ENCODE data around the gene DISP3.

The DISP3 gene

GRCh38 chr1:11573116-11573692, 94.2 kb downstream of the DISP3 start:
- Histone ChIP-seq H3K4me3 (ENCODE audit: low read depth in 1 of 2, low read length in 2 of 2) (no peak overlapping the region), H3K27ac (ENCODE audit: low read length) (no peak overlapping the region), H3K36me3 (ENCODE audit: insufficient read depth, low read length) (no peaks in the 10 kb centered on the region), H3K27me3 (ENCODE audit: insufficient read depth, low read length, poor library complexity) (no peaks in the 10 kb centered on the region), H2AFZ (ENCODE audit: low read depth, low read length) (no peak overlapping the region), H3K4me2 (ENCODE audit: insufficient read depth, low read length) (no peak overlapping the region), H3K4me1 (ENCODE audit: insufficient read depth, low read length) (no peaks in the 10 kb centered on the region), H3K79me2 (ENCODE audit: insufficient read depth, low read length) (no peaks in the 10 kb centered on the region), H3K9me3 (ENCODE audit: insufficient read depth, low read length, severe bottlenecking) (no peaks in the 10 kb centered on the region), H3K9ac (ENCODE audit: low read depth, low read length) (no peak overlapping the region), H4K20me1 (ENCODE audit: insufficient read depth, low read length) (peaks cover 5% of the 10 kb centered on the region; the same call in 1 of the 2 replicates)
- DNase-seq (no peak), ATAC-seq (ENCODE audit: insufficient read depth, low read depth) (no peak)
- TF ChIP-seq EZH2 (IDR thresholded peaks at IDR 0.05; ENCODE audit: borderline replicate concordance, low read depth, low read length, severe bottlenecking) (no peak), CTCF (IDR thresholded peaks at IDR 0.05; ENCODE audit: borderline replicate concordance, extremely low read depth, low read length, poor library complexity, severe bottlenecking) (no peak)

GRCh38 chr1:11575553-11575952, 96.6 kb downstream of the DISP3 start:
- H3K79me2 ChIP-seq (ENCODE audit: insufficient read depth, low read length): no peaks in the 10 kb centered on the region
- H3K27ac ChIP-seq (ENCODE audit: low read length): no peak overlapping the region
- H4K20me1 ChIP-seq (ENCODE audit: insufficient read depth, low read length): peaks cover 5% of the 10 kb centered on the region; the same call in 1 of the 2 replicates
- H3K36me3 ChIP-seq (ENCODE audit: insufficient read depth, low read length): no peaks in the 10 kb centered on the region
- ATAC-seq (ENCODE audit: insufficient read depth, low read depth) (no peak), DNase-seq (no peak)
- no peaks in the 10 kb centered on the region for H3K9me3 ChIP-seq (ENCODE audit: insufficient read depth, low read length, severe bottlenecking)
- H2AFZ ChIP-seq (ENCODE audit: low read depth, low read length): no peak overlapping the region
- H3K27me3 ChIP-seq (ENCODE audit: insufficient read depth, low read length, poor library complexity): peaks cover 3% of the 10 kb centered on the region
- no peak overlapping the region for H3K9ac ChIP-seq (ENCODE audit: low read depth, low read length)
- H3K4me1 ChIP-seq (ENCODE audit: insufficient read depth, low read length): no peaks in the 10 kb centered on the region
- H3K4me2 ChIP-seq (ENCODE audit: insufficient read depth, low read length): no peak overlapping the region
- no peak overlapping the region for H3K4me3 ChIP-seq (ENCODE audit: low read depth in 1 of 2, low read length in 2 of 2)
- no peak for TF ChIP-seq EZH2 (IDR thresholded peaks at IDR 0.05; ENCODE audit: borderline replicate concordance, low read depth, low read length, severe bottlenecking)
- no peak for TF ChIP-seq CTCF (IDR thresholded peaks at IDR 0.05; ENCODE audit: borderline replicate concordance, extremely low read depth, low read length, poor library complexity, severe bottlenecking)

- no peak overlapping the region for H3K4me3 ChIP-seq (ENCODE audit: low read depth in 1 of 2, low read length in 2 of 2)
- ATAC-seq (ENCODE audit: insufficient read depth, low read depth): no peak
- no peak for TF ChIP-seq EZH2 (IDR thresholded peaks at IDR 0.05; ENCODE audit: borderline replicate concordance, low read depth, low read length, severe bottlenecking)
- no peak for TF ChIP-seq CTCF (IDR thresholded peaks at IDR 0.05; ENCODE audit: borderline replicate concordance, extremely low read depth, low read length, poor library complexity, severe bottlenecking)
- no peak overlapping the region for H2AFZ ChIP-seq (ENCODE audit: low read depth, low read length)
- no peak for DNase-seq
- H3K4me2 ChIP-seq (ENCODE audit: insufficient read depth, low read length): no peak overlapping the region
- no peak overlapping the region for H3K27ac ChIP-seq (ENCODE audit: low read length)
- peaks cover 3% of the 10 kb centered on the region for H3K27me3 ChIP-seq (ENCODE audit: insufficient read depth, low read length, poor library complexity)
- H3K9ac ChIP-seq (ENCODE audit: low read depth, low read length): no peak overlapping the region
- H4K20me1 ChIP-seq (ENCODE audit: insufficient read depth, low read length): peaks cover 5% of the 10 kb centered on the region; the same call in 1 of the 2 replicates
- H3K36me3 ChIP-seq (ENCODE audit: insufficient read depth, low read length): no peaks in the 10 kb centered on the region
- no peaks in the 10 kb centered on the region for H3K79me2 ChIP-seq (ENCODE audit: insufficient read depth, low read length)
- no peaks in the 10 kb centered on the region for H3K9me3 ChIP-seq (ENCODE audit: insufficient read depth, low read length, severe bottlenecking)
- no peaks in the 10 kb centered on the region for H3K4me1 ChIP-seq (ENCODE audit: insufficient read depth, low read length)
These were observed 97.3 kb downstream of the DISP3 start for GRCh38 chr1:11576109-11576875.

Data from DND-41 (cell line).